Stimulated activated effector memory CD8-positive, alpha-beta T cell treated with anti-CD3 and anti-CD28 coated beads, Interleukin-12 subunit alpha, Interleukin-12 subunit beta, amount 100 ng/mL, for 72 hours (primary cell): ENCODE results near the gene TACC3.
A peak's percentile ranks its signal among the peaks of the same experiment; 100 is the strongest.

ENCODE experiments used
- ATAC-seq: fragments of 150-1000 bp; cut with Tn5 transposase; 2 replicates; pipeline ENCODE4 v1.10.0; 2021
- DNase-seq, 2 donors: peaks; one replicate each; pipeline ENCODE4 v3.0.0; 2021 to 2022; ENCODE audit warnings: low spot score in 2 of 2
- H3K27ac Mint-ChIP-seq: one replicate; pipeline ENCODE4 v1.8.0; 2022; ENCODE audit warnings: mild to moderate bottlenecking, mixed read lengths
- H3K36me3 Mint-ChIP-seq: one replicate; pipeline ENCODE4 v1.8.0; 2022; ENCODE audit warnings: mild to moderate bottlenecking, mixed read lengths
- H3K4me1 Mint-ChIP-seq: one replicate; pipeline ENCODE4 v1.8.0; 2022; ENCODE audit warnings: mixed read lengths
- H3K4me3 Mint-ChIP-seq: one replicate; pipeline ENCODE4 v1.8.0; 2022; ENCODE audit warnings: mild to moderate bottlenecking, mixed read lengths
- H3K9me3 Mint-ChIP-seq: one replicate; pipeline ENCODE4 v1.8.0; 2022; ENCODE audit warnings: mixed read lengths

Gene TACC3

DNA sequence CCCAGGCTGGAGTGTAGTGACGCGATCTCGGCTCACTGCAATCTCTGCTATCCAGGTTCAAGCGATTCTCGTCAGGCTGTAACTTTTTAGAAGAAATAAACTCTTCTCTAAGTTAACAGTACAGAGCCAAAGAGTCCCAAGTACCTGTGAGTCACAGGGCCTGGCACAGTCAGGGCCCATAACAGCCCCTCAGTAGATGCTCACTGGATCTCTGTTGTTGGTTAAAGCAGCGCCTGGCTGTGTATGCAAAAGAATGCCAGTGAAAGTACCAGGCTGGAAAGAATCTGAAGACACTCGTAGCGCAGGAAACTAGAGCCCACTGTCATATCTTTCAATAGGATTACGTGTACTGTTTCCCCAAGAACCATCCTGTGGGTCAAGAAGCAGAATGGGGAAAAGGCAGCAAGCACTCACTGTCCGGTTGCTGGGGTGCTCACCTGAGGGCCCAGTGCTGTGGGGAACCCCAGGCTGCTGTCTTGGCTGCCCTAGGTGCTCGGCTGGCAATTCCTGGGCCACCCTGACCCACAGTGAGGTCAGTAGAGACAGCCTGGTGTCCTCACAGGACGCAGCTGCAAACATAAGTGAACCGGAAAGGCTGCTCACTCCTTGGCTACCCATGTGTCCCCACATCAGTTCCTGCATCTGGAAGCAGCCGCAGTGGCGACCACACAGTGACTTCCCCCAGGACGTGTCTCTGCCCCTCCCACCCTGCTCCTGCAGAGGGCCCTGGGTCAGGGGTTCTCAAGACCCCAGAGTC lies 6.1 kb upstream of the TACC3 start:
- no peak for ATAC-seq
- Mint-ChIP-seq H3K36me3 (peaks cover 74% of the 10 kb centered on the region), H3K4me1 (peaks cover 53% of the 10 kb centered on the region), H3K27ac (peak overlapping the region; percentile 20), H3K4me3 (peak overlapping the region; percentile 98), H3K9me3 (no peaks in the 10 kb centered on the region)
- no peak for DNase-seq

DNA sequence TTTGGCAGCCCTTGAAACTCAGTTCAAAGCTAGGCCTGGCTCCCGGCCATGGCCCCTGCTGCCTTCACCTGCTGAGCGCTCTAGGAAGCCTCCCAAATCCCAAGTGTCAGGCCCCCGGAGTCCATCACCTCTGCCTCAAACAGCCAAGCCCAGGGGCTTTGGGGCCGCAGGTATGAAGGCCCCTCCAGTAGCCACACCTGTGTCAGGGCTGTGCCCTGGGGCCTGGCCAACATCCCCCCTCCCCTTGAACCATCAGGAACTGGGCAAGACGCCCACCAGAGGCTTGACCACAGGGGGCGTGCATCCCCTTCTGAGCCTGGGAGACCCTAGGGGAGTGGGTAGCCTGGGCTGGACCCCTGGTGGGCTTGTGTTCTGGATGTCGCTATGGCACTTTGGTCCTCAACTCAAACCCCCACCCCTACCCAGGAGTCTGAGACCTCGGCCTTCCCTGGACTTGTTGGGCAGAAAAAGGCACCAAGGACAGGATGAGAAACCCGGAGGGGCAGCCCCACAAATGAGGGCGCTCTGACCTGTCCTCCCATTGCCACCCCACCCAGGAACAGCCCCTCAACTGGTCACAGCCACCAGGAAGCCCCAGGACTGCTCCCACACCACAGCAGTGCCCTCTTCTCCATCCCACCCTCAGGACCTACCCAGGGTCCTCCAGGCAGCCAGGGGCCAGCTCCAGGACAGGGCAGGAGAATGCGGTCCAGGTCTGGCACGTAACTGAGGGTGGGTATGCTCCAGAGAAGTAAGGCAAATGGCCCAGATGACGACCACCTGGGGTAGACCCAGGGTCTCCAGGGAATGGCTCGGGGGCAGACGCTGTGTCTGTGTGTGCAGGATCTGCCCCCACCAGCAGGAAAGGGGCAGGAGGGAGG lies 5.0 kb upstream of the TACC3 start:
- no peak overlapping the region for H3K4me3 Mint-ChIP-seq
- H3K27ac Mint-ChIP-seq = no peak overlapping the region
- no peak for DNase-seq
- H3K4me1 Mint-ChIP-seq = peaks cover 44% of the 10 kb centered on the region
- H3K36me3 Mint-ChIP-seq = peaks cover 62% of the 10 kb centered on the region
- H3K9me3 Mint-ChIP-seq = no peaks in the 10 kb centered on the region
- no peak for ATAC-seq

DNA sequence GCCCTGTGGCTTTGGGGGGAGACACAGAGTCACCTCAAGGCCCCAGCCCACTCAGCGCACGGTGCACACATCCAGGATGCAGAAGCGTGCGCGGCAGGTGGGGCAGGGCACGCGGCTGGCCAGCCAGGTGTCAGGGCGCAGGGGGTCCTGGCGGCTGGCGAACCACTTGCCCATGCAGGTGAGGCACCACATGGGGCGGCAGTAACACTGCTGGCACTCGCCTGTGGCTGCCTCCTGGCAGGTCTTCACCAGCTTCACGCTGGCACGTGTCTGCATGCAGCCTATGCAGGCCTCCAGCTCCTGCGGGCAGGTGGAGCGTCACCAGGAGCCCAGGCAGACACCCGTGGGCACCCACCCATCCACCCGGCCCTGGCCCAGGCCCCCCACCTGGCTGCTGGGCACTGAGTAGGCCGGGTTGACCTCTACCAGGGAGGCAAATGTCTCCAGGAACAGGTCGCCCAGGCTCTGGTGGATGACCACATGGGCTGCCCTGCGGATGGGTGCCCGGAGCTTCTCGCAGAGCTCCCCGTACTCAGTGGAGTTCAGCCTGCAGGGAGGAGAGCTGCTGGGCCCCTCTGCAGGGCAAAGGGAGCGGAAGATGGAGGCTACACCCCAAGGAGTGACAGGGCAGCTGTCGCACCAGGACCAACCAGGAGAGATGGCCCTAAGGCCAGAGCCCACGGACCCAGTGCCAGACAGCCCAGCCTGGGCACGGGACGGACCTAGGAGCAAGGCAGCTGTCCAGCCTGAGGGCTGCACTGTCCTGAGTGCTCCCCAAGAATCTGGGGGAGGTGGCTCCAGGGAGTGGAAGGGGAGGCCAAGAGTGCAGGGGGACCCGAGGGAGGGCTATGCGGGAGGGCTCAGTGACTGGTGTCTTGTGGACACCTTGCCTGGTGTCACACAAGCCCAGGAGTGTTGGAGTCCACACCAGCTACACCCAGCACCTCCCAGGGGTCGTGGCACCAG lies 3.9 kb upstream of the TACC3 start:
- Mint-ChIP-seq H3K9me3 (no peaks in the 10 kb centered on the region), H3K4me1 (peaks cover 48% of the 10 kb centered on the region), H3K27ac (no peak overlapping the region), H3K4me3 (no peak overlapping the region), H3K36me3 (peaks cover 65% of the 10 kb centered on the region)
- ATAC-seq = no peak
- no peak for DNase-seq

DNA sequence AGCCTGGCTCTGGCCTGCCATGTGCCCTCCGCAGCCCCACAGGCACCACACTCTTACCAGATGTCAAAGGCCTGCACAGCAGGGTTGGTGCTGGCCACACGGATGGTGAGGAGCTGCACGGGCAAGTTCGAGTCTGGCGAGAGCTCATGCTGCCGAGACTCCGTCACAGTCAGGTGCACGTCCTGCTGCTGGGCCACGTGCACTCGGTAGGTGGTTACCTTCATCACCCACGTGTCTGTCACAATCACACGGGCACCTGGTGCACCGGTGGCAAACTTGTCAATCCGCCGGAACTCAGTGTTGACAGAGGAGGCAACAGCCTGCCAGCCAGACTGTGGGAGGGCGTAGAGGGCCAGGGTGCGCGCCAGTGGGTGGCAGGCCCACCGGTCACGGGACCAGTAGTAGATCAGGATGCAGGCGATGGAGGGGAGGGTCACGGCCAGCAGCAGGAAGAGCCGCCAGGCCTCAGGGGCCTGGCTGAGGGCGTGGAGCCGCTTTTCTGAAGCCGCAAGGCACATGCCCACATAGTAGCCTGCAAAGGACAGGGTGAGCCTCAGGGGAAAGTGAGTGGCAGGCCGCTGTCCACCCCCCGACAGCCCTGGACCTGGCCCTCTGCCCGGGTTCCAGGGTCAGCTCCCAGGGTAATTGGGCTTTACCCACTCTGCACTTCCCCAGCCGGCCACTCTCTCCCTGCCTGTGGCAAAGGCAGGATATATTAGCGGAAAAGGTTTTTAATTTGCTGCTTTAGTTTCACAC lies 3.0 kb upstream of the TACC3 start:
- no peak for DNase-seq
- Mint-ChIP-seq H3K27ac (peak overlapping the region; percentile 97), H3K9me3 (no peaks in the 10 kb centered on the region), H3K4me1 (peaks cover 56% of the 10 kb centered on the region), H3K4me3 (peak overlapping the region; percentile 99), H3K36me3 (peaks cover 65% of the 10 kb centered on the region)
- ATAC-seq = no peak

DNA sequence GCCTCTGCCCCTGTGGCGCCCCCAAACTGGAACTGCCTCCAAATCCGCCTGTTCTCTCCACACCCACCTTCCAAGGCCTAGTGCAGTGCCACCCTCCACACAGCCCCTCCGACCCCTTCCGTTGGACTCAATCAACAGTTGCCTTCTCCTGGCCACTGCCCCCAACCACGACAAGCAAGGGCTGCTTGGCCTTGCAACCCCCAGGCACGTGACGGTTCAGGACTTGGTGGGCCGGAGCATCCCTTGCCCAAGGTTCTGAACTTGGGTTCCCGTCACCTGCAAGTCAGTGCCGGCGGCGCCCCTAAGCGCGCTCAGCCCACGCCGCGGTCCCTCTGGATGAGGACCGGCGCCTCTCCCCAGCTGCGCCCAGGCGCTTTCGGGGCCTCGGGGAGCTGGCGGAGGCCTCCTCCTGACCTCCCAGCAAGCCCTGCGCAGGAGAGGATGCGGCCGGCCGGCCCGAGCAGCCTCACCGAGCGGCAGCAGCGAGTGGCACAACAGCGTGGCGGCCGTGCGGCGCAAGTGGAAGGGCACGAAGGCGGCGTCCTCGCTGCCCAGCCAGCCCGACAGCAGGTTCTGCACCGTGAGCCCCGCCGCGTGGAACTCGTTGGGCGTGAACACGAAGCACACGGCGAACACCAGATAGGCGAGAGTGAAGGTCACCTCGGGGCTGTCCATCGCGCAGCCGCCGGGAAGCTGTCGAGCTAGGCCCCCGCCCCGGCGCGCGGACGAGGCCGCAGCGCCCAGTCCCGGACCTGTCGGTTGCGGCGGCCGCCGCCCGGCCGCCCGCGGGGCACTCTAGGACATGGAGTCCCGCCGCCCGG lies 948 bp upstream of the TACC3 start:
- DNase-seq (peak; percentile 51 to 82), ATAC-seq (peak; percentile 52)
- H3K36me3 Mint-ChIP-seq = peaks cover 66% of the 10 kb centered on the region
- peaks cover 57% of the 10 kb centered on the region for H3K4me1 Mint-ChIP-seq
- H3K9me3 Mint-ChIP-seq = no peaks in the 10 kb centered on the region
- peak overlapping the region; percentile 99 for H3K4me3 Mint-ChIP-seq
- peak overlapping the region; percentile 97 for H3K27ac Mint-ChIP-seq

DNA sequence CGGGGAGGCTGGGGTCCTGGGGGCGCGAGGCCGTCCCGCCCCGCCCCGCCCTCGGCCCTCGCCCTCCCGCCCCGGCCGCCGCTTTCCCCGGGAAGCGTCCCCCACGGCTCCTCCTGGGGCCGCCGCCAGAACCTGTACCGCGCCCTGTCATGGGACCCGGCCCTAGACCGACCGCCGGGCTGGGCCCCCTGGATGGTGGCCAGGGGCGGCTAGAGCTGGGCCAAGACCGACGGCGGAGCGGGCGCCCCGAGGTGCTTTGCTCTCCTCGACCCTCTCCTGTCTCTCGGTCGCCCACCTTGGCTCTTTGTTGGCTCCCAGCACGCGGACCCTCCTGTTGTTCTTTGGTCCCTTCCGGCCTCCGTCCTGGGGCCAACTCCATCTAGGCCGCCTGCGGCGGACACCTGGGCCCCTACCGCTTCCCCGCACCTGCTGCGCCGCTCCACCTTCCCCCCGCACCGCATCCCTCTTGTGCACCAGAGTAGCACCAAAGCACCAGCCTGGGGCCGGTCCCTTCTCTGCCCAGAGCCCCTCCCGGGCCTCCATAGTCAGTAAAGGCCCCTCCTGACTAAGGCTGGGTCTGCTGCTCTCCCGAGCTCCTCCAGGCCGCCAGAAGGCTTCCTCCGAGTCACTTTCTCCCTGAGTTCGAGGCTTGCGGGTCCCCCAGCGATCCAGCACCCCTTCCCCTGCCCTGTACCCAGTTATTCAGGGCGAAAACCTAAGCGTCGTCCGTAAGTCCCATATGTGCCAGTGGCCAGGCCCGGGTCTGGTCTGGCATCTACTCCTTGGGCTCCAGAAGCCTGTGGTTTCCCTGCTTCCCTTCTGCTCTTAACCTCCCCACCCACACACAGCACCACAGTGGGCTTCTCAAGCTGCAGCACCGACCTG lies 587 bp downstream of the TACC3 start:
- ATAC-seq (peak; percentile 1), DNase-seq (no peak)
- Mint-ChIP-seq H3K9me3 (no peaks in the 10 kb centered on the region), H3K4me3 (peak overlapping the region; percentile 99), H3K27ac (peak overlapping the region; percentile 97), H3K36me3 (peaks cover 72% of the 10 kb centered on the region), H3K4me1 (peaks cover 61% of the 10 kb centered on the region)

DNA sequence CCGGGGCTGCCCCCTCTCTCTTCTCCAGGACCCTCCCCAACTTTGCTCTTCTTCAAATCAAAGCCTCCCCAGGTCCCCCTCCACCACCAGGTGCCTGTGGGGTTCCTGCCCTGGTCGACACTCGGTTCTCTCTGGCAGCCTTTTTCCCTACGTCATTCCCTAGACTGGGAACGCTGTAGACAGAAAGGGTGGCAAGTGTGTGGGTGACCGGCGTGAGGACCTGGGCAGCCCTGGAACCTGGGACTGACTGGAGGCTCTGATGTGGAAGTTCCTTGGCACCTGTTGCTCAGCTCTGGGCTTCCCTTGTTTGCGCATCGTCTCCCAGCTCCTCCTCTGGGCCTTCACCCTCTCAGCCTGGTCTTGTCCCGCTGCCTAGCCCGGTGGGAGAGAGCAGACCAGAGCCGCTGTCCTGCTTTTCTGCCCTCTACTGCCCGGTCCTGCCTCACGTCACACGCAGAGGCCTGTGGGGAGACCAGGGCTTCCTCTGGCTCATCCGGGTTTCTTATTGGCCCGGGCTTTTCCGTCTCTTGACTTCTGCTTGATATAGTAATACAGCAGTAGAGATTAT lies 1.3 kb downstream of the TACC3 start:
- no peaks in the 10 kb centered on the region for H3K9me3 Mint-ChIP-seq
- H3K4me3 Mint-ChIP-seq = peak overlapping the region; percentile 99
- H3K27ac Mint-ChIP-seq = peak overlapping the region; percentile 97
- H3K4me1 Mint-ChIP-seq = peaks cover 61% of the 10 kb centered on the region
- DNase-seq = no peak
- peak; percentile 0 for ATAC-seq
- H3K36me3 Mint-ChIP-seq = peaks cover 77% of the 10 kb centered on the region

DNA sequence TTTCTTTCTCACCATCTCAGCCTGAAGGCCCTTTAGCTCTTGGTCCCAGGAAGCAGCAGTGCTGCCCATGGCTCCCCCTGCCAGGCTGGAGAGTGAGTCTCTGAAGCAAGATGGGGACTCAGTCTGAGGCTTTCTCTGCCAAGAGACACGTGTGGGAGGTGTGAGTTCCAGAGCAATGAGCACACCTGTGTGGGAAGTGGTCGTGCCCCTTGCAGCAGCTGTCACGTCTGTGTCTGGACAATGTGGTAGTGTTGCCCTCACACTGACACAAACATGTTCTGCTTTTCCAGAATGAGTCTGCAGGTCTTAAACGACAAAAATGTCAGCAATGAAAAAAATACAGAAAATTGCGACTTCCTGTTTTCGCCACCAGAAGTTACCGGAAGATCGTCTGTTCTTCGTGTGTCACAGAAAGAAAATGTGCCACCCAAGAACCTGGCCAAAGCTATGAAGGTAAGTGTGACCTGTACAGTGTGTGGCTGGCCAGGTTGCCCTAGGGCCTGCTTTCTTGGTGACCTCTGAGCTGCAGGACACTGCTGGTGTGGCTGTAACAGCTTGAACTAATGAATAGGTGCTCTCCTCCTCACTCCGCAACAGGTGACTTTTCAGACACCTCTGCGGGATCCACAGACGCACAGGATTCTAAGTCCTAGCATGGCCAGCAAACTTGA lies 1.9 kb downstream of the TACC3 start:
- peaks cover 60% of the 10 kb centered on the region for H3K4me1 Mint-ChIP-seq
- DNase-seq (no peak), ATAC-seq (peak; percentile 53)
- H3K9me3 Mint-ChIP-seq = no peaks in the 10 kb centered on the region
- H3K4me3 Mint-ChIP-seq = peak overlapping the region; percentile 99
- peaks cover 77% of the 10 kb centered on the region for H3K36me3 Mint-ChIP-seq
- peak overlapping the region; percentile 97 for H3K27ac Mint-ChIP-seq

DNA sequence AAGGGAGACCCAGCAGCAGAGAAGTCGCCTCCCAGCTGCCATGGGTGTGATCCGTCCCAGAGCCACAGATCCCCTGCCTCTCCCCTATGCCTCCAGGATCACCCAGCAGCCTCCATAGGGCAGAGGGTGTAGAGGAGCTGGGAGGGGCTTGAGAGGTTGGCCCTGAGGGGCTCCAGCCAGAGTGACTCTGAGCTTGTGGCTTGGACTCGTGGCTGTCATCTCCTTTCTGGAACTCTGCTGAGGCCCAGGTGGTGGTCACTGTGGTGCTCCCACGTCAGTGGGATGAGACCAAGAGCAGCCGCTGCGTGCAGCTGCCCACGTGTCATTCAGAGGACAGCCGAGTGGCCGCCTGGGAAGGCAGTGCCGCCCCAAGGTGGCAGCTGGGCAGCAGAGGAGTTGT lies 4.2 kb downstream of the TACC3 start:
- Mint-ChIP-seq H3K4me3 (peak overlapping the region; percentile 99), H3K4me1 (peaks cover 66% of the 10 kb centered on the region), H3K36me3 (peaks cover 88% of the 10 kb centered on the region), H3K9me3 (no peaks in the 10 kb centered on the region), H3K27ac (no peak overlapping the region)
- ATAC-seq (no peak), DNase-seq (no peak)

DNA sequence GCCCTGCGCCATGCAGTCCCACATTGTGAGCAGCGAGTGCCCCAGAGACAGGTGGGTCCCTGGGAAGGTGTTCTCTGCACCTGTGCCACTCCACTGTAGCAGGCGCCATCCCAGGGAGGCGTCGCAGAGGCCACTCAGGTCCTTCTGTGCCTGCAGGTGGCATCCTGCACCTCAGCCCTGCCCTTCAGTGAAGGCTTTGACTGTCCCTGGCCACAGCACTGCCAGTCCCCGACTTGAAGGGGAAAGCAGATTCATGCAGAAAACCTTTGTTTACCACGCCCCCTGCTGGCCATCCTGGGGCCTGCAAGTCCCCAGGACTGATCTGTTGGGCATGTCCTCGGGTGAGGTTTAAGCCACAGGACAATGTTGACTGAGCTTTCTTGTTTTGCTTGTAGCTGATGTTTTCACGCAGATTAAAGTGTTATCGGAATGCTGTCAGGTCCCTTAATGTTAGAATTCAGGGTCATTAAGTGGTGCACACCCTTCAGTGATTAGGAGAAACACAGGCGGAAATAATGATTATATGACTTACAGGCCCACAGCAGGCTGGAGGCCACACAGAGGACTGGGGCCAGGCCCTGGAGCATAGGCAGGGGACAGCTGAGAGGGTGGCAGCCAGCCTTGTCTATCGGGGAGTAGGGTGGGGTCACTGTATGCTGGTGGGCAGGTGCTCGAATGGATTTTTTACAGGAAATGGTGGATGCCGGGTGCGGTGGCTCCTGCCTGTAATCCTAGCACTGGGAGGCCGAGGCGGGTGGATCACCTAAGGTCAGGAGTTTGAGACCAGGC lies 5.0 kb downstream of the TACC3 start:
- Mint-ChIP-seq H3K36me3 (peaks cover 97% of the 10 kb centered on the region), H3K4me1 (peaks cover 66% of the 10 kb centered on the region), H3K27ac (peak overlapping the region; percentile 88), H3K4me3 (peak overlapping the region; percentile 15), H3K9me3 (no peaks in the 10 kb centered on the region)
- DNase-seq = peak; percentile 90 to 95
- peak; percentile 55 for ATAC-seq

DNA sequence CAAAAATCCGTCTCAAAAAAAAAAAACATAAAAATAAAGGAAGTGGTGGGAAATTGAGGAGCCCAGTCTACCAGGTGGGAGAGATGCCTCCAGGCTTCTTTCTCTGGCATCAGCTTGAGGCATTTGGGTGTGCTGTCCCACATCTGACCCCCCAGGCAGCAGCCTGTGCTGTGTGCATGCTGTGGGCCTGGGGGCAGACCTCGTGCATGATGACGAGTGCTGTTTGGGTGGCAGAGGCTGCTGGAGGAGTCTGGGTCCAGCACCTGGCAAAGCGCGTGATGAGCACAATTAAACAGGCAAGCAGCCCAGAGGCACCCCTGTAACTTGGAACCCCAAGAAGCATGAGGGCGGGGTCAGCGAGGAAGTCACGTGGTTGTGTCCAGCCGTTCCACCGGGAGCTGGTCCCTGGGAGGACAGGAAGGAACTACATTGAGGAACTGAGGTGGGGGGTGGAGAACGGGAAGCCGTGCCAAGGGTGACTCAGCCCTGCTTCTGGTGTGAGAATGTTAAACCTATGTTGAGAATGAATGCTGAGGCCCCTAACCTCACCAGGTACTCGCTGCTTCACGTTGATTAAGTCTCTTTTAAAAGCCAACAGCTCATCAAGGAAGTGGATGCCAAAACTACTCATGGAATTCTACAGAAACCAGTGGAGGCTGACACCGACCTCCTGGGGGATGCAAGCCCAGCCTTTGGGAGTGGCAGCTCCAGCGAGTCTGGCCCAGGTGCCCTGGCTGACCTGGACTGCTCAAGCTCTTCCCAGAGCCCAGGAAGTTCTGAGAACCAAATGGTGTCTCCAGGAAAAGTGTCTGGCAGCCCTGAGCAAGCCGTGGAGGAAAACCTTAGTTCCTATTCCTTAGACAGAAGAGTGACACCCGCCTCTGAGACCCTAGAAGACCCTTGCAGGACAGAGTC lies 6.1 kb downstream of the TACC3 start:
- DNase-seq (no peak), ATAC-seq (no peak)
- H3K4me1 Mint-ChIP-seq = peaks cover 60% of the 10 kb centered on the region
- no peak overlapping the region for H3K27ac Mint-ChIP-seq
- H3K4me3 Mint-ChIP-seq = no peak overlapping the region
- H3K9me3 Mint-ChIP-seq = no peaks in the 10 kb centered on the region
- H3K36me3 Mint-ChIP-seq = peaks cover 98% of the 10 kb centered on the region
